AG04449 (cell line): ENCODE results near the gene CRISPLD2.

ENCODE experiments used
- CTCF ChIA-PET: fragments of 350-600 bp; formaldehyde crosslinking; extraction: SDS; loops from one replicate; lab custom pipeline; 2021; ENCODE audit warnings: antibody characterized with exemption; lab: Yijun Ruan, JAX
- POLR2A ChIA-PET: fragments of 400-600, 350-600 bp; formaldehyde crosslinking; extraction: SDS; loops from one replicate; lab custom pipeline; 2020; ENCODE audit warnings: antibody characterized with exemption, inconsistent platforms; lab: Yijun Ruan, JAX
- DNase-seq: peaks from one replicate; pipeline ENCODE4 v3.0.0-alpha.2; 2010; ENCODE audit warnings: low read depth, low spot score
- H3K4me3 ChIP-seq: 2 replicates; pipeline ENCODE4 v1.5.1; 2011; ENCODE audit warnings: low read depth, mild to moderate bottlenecking, control low read depth, low read length
- TF ChIP-seq, protein P1 (sequence below): IDR thresholded peaks from one replicate; pipeline ENCODE4 v1.5.1; 2011; ENCODE audit warnings: mild to moderate bottlenecking, moderate library complexity, low read length, control low read depth, inconsistent platforms; ENCODE audit not compliant: insufficient read depth; ENCODE audit errors: missing control alignments

The CRISPLD2 gene

DNA sequence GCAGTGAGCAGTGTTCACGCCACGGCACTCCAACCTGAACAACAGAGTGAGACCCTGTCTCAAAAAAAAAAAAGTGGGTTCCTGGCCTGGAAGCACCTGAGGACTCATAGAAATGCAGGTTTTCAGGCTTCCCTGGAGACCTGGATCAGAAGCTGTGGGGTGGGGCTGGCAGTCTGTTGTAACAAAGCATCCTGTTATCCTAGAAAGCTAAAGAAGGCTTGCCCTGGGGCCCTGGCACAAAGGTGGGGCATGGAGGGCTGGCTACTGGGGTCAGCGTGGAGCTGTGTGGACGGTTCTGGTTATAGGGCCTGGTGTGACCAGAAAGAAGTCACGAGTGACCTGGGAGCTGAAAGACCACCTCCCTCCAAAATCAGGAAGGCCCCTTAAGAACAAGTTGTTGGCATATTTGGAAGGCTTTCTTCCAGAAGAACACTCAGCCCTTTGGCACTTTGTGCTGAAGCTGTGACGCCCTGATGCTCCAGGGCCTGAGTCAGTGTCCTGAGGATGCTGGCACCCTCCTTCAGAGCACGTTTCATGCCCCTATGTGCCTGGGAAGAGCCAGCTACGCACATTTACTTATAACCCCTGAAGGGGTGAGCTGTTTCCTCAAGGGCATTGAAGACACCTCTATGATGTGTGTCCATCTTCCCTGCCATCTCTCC is 6.2 kb downstream of the CRISPLD2 start:
- TF ChIP-seq, protein P1, sequence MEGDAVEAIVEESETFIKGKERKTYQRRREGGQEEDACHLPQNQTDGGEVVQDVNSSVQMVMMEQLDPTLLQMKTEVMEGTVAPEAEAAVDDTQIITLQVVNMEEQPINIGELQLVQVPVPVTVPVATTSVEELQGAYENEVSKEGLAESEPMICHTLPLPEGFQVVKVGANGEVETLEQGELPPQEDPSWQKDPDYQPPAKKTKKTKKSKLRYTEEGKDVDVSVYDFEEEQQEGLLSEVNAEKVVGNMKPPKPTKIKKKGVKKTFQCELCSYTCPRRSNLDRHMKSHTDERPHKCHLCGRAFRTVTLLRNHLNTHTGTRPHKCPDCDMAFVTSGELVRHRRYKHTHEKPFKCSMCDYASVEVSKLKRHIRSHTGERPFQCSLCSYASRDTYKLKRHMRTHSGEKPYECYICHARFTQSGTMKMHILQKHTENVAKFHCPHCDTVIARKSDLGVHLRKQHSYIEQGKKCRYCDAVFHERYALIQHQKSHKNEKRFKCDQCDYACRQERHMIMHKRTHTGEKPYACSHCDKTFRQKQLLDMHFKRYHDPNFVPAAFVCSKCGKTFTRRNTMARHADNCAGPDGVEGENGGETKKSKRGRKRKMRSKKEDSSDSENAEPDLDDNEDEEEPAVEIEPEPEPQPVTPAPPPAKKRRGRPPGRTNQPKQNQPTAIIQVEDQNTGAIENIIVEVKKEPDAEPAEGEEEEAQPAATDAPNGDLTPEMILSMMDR = no peak
- no peak overlapping the region for H3K4me3 ChIP-seq
- CTCF ChIA-PET = interaction anchor here (0.8 to 0.9 kb wide), 2 partner anchors 19 to 126 kb away, joined by 3 to 4 read pairs; no protein-coding TSS in a partner anchor
- POLR2A ChIA-PET = no interaction called here
- no peak for DNase-seq

- POLR2A ChIA-PET = no interaction called here
- no peak overlapping the region for H3K4me3 ChIP-seq
- DNase-seq = no peak
- TF ChIP-seq, protein P1 = no peak
- CTCF ChIA-PET = interaction anchor here (0.8 to 0.9 kb wide), 2 partner anchors 20 to 126 kb away, joined by 3 to 4 read pairs; no protein-coding TSS in a partner anchor
These were observed 6.8 kb downstream of the CRISPLD2 start for GRCh38 chr16:84826558-84826941.

DNA sequence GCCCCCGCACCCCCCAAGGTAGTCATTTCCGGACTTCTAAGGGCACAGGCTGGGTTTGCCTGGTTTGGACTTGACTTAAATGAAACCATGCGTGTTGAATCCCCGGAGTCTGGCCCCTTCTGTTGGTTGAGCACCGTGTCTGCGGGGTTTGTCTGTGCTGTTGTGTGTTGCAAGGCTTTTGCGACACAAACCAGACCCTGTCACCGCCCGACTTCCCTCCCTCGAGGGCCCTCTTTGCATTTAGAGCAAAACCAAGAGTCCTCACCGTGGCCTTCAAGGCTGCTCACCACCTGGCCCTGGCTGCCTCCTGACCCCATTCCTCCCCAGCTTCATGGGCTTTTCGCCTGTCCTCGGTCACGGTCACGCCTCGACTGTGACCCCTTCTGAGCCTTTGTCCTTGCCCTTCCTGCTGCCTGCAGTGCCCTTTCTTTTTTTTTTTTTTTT is 7.4 kb downstream of the CRISPLD2 start:
- TF ChIP-seq, protein P1 = no peak
- ChIA-PET POLR2A (no interaction called here), CTCF (no interaction called here)
- no peak overlapping the region for H3K4me3 ChIP-seq
- no peak for DNase-seq

- DNase-seq = no peak
- ChIA-PET CTCF (no interaction called here), POLR2A (interaction anchor here (2.1 kb wide), 1 partner anchor 8 kb away, joined by 11 read pairs; the partner anchor contains the start of gene CRISPLD2)
- H3K4me3 ChIP-seq = no peak overlapping the region
- TF ChIP-seq, protein P1 = no peak
These were observed 8.1 kb downstream of the CRISPLD2 start for GRCh38 chr16:84827897-84828296.

DNA sequence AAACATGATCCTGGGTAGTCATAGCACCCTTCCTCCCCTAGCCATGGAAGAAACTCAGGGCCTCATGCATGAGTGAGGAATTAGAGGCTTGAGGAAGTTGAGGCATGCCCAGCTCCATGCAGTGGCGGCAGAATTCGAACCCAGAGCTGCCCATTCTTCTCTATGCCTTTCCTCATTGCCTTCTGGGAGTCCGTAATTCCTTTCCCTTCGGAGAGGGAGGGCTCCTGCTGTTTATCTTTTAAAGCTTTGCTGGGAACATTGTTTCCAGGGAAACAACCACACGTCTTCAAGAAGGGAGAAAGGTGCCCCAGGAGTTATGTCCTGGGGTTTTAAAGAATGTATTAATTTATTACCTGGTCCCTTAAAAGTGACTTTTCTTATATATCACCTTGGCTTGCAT is 8.5 kb downstream of the CRISPLD2 start:
- CTCF ChIA-PET = interaction anchor here (1.2 to 1.8 kb wide), 2 partner anchors 10 to 90 kb away, joined by 4 read pairs; no protein-coding TSS in a partner anchor
- DNase-seq = no peak
- POLR2A ChIA-PET = interaction anchor here (2.1 kb wide), 1 partner anchor 8 kb away, joined by 11 read pairs; the partner anchor contains the start of gene CRISPLD2
- H3K4me3 ChIP-seq = no peak overlapping the region
- TF ChIP-seq, protein P1 = no peak

DNA sequence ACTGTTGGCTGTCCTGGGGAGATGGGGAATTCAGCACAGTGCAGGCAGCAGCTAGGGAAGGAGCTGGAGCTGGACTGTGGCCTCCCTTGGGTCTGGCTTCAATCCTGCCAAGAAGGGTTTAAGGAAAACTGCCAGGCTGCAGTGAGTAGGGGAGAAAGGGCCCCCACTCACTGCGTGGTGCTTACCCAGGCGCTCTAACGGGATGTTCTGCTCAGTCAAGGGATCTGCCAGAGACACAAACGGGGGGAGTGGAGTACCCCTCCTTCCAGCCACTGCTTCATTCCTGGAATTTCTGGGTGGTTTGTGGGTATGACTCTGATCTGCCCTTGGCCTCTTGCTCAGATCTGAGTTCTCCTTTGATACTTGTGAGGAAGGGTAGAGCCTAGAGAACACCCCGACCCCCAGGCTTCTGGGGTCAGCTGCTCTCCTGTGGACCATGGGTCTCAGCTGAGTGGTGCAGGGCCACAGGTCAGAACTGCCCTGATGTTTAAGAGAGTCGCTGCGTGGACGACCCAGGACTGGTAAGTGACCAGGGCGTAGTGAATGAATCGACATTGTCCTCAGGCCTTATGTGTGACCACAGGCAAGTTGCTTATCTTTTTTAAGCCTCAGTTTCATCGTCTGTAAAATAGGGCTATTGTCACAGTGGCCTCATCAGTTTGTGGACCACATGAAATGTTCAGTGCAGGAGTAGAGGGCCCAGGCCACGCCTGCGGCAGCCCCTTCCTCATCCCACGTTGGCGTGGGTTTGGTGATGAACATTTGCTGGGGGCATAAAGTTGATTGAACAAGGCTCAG is 9.6 kb downstream of the CRISPLD2 start:
- DNase-seq = no peak
- no peak overlapping the region; the same call in 1 of the 2 replicates for H3K4me3 ChIP-seq
- ChIA-PET POLR2A (interaction anchor here (2.1 kb wide), 1 partner anchor 9 kb away, joined by 11 read pairs; the partner anchor contains the start of gene CRISPLD2), CTCF (interaction anchor here (0.8 to 1.8 kb wide), 4 partner anchors 9 to 286 kb away, joined by 3 to 4 read pairs (median 4); no protein-coding TSS in a partner anchor)
- TF ChIP-seq, protein P1 = no peak
